Liver (tissue), 3 donors: Measurements from ENCODE around the gene FUOM.

Experiments used
- EGR1 ChIP-seq, 2 donors: IDR thresholded peaks; 2 replicates each; pipeline ENCODE4 v1.6.1; 2016 to 2018; ENCODE audit warnings: antibody characterized with exemption in 2 of 2, low read depth in 2 of 2
- GABPA ChIP-seq, 2 donors: IDR thresholded peaks in 1 of 2; conservative IDR thresholded peaks in 1 of 2; 2 replicates each; pipeline ENCODE4 v1.6.1; 2016; ENCODE audit warnings: antibody characterized with exemption in 2 of 2, mild to moderate bottlenecking in 1 of 2, moderate library complexity in 1 of 2
- HNF4A ChIP-seq, 2 donors: conservative IDR thresholded peaks; 2 replicates each; pipeline ENCODE4 v1.6.1; 2016; ENCODE audit warnings: antibody characterized with exemption in 2 of 2, mild to moderate bottlenecking in 2 of 2
- JUND ChIP-seq, 2 donors: IDR thresholded peaks; 2 replicates each; pipeline ENCODE4 v1.6.1; 2016; ENCODE audit warnings: antibody characterized with exemption in 2 of 2
- RAD21 ChIP-seq, 2 donors: IDR thresholded peaks; 2 replicates each; pipeline ENCODE4 v1.6.1; 2016; ENCODE audit warnings: antibody characterized with exemption in 2 of 2, mild to moderate bottlenecking in 2 of 2
- RXRA ChIP-seq, 2 donors: IDR thresholded peaks; 2 replicates each; pipeline ENCODE4 v1.6.1; 2017 to 2018; ENCODE audit warnings: antibody characterized with exemption in 2 of 2, mild to moderate bottlenecking in 1 of 2
- SP1 ChIP-seq: IDR thresholded peaks from 2 replicates; pipeline ENCODE4 v1.6.1; 2018; ENCODE audit warnings: antibody characterized with exemption, mild to moderate bottlenecking
- YY1 ChIP-seq: IDR thresholded peaks from 2 replicates; pipeline ENCODE4 v1.6.1; 2016; ENCODE audit warnings: antibody characterized with exemption, mild to moderate bottlenecking
- TF ChIP-seq, protein P1 (sequence below): fragments of 150-350 bp; IDR thresholded peaks from 2 replicates; pipeline ENCODE4 v1.5.1; 2017; ENCODE audit warnings: improper control_type of control experiment, low read depth, low read length; ENCODE audit not compliant: missing input control
- TF ChIP-seq, protein P2 (sequence below): IDR thresholded peaks from 2 replicates; pipeline ENCODE4 v1.6.1; 2016; ENCODE audit warnings: antibody characterized with exemption
- TF ChIP-seq, protein P3 (sequence below): IDR thresholded peaks from 2 replicates; pipeline ENCODE4 v1.6.1; 2016; ENCODE audit warnings: antibody characterized with exemption
- TF ChIP-seq, protein P4 (sequence below): IDR thresholded peaks from 2 replicates; pipeline ENCODE4 v1.6.1; 2016; ENCODE audit warnings: antibody characterized with exemption, mild to moderate bottlenecking
- TF ChIP-seq, protein P5 (sequence below): IDR thresholded peaks from 2 replicates; pipeline ENCODE4 v1.6.1; 2016; ENCODE audit warnings: antibody characterized with exemption
- donor health status: healthy.
- donor health status: healthy.

GRCh38 chr10:133307776-133308420, 49.9 kb downstream of the FUOM start:
- TF ChIP-seq, protein P1, sequence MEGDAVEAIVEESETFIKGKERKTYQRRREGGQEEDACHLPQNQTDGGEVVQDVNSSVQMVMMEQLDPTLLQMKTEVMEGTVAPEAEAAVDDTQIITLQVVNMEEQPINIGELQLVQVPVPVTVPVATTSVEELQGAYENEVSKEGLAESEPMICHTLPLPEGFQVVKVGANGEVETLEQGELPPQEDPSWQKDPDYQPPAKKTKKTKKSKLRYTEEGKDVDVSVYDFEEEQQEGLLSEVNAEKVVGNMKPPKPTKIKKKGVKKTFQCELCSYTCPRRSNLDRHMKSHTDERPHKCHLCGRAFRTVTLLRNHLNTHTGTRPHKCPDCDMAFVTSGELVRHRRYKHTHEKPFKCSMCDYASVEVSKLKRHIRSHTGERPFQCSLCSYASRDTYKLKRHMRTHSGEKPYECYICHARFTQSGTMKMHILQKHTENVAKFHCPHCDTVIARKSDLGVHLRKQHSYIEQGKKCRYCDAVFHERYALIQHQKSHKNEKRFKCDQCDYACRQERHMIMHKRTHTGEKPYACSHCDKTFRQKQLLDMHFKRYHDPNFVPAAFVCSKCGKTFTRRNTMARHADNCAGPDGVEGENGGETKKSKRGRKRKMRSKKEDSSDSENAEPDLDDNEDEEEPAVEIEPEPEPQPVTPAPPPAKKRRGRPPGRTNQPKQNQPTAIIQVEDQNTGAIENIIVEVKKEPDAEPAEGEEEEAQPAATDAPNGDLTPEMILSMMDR: peak; percentile 69
- TF ChIP-seq, protein P2, sequence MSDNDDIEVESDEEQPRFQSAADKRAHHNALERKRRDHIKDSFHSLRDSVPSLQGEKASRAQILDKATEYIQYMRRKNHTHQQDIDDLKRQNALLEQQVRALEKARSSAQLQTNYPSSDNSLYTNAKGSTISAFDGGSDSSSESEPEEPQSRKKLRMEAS: no peak
- TF ChIP-seq EGR1 (IDR thresholded peaks at IDR 0.05; ENCODE audit: low read depth in 2 of 2) (no peak), JUND (IDR thresholded peaks at IDR 0.05) (no peak), GABPA (IDR thresholded peaks at IDR 0.05 in 1 of 2, conservative IDR thresholded peaks at IDR 0.05 in 1 of 2) (peak in 1 of 2 donors; percentile 46), SP1 (no peak), YY1 (peak; percentile 73), HNF4A (conservative IDR thresholded peaks at IDR 0.05) (peak; percentile 6 to 7), RXRA (IDR thresholded peaks at IDR 0.05) (no peak), RAD21 (IDR thresholded peaks at IDR 0.05) (peak; percentile 68 to 77)
- TF ChIP-seq, protein P3, sequence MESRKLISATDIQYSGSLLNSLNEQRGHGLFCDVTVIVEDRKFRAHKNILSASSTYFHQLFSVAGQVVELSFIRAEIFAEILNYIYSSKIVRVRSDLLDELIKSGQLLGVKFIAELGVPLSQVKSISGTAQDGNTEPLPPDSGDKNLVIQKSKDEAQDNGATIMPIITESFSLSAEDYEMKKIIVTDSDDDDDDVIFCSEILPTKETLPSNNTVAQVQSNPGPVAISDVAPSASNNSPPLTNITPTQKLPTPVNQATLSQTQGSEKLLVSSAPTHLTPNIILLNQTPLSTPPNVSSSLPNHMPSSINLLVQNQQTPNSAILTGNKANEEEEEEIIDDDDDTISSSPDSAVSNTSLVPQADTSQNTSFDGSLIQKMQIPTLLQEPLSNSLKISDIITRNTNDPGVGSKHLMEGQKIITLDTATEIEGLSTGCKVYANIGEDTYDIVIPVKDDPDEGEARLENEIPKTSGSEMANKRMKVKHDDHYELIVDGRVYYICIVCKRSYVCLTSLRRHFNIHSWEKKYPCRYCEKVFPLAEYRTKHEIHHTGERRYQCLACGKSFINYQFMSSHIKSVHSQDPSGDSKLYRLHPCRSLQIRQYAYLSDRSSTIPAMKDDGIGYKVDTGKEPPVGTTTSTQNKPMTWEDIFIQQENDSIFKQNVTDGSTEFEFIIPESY: no peak
- TF ChIP-seq, protein P4, sequence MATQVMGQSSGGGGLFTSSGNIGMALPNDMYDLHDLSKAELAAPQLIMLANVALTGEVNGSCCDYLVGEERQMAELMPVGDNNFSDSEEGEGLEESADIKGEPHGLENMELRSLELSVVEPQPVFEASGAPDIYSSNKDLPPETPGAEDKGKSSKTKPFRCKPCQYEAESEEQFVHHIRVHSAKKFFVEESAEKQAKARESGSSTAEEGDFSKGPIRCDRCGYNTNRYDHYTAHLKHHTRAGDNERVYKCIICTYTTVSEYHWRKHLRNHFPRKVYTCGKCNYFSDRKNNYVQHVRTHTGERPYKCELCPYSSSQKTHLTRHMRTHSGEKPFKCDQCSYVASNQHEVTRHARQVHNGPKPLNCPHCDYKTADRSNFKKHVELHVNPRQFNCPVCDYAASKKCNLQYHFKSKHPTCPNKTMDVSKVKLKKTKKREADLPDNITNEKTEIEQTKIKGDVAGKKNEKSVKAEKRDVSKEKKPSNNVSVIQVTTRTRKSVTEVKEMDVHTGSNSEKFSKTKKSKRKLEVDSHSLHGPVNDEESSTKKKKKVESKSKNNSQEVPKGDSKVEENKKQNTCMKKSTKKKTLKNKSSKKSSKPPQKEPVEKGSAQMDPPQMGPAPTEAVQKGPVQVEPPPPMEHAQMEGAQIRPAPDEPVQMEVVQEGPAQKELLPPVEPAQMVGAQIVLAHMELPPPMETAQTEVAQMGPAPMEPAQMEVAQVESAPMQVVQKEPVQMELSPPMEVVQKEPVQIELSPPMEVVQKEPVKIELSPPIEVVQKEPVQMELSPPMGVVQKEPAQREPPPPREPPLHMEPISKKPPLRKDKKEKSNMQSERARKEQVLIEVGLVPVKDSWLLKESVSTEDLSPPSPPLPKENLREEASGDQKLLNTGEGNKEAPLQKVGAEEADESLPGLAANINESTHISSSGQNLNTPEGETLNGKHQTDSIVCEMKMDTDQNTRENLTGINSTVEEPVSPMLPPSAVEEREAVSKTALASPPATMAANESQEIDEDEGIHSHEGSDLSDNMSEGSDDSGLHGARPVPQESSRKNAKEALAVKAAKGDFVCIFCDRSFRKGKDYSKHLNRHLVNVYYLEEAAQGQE: no peak
- TF ChIP-seq, protein P5, sequence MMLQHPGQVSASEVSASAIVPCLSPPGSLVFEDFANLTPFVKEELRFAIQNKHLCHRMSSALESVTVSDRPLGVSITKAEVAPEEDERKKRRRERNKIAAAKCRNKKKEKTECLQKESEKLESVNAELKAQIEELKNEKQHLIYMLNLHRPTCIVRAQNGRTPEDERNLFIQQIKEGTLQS: no peak
